Activated gamma-delta T cell (primary cell): ENCODE results near the gene NHS.

Experiments used
- DNase-seq: peaks from one replicate; lab custom pipeline; 2025; lab: John Stamatoyannopoulos, UW

Gene NHS

GRCh38 chrX:17779434-17779833 lies 404.4 kb downstream of the NHS start:
- no peak for DNase-seq
